GM18951 (cell line): Measurements from ENCODE around the gene NMRK1.

Experiments used
- POLR2A ChIP-seq: IDR thresholded peaks from 4 replicates; pipeline ENCODE4 v1.6.1; 2011; ENCODE audit warnings: mild to moderate bottlenecking; ENCODE audit not compliant: insufficient read length, insufficient read depth; ENCODE audit errors: extremely low read depth
- in situ Hi-C: fragments of 300-500 bp; cut with MboI; formaldehyde crosslinking; loops from one replicate; pipeline ENCODE4 v1.12.0; 2022; ENCODE audit warnings: low sequenced_read_pairs, mixed read lengths, inconsistent platforms; ENCODE audit not compliant: unreplicated experiment

Gene NMRK1

GRCh38 chr9:75112789-75113188 lies 24.8 kb upstream of the NMRK1 start:
- TF ChIP-seq POLR2A, result no peak
- in situ Hi-C loops, result no loop called here

- in situ Hi-C loops, result no loop called here
- no peak for TF ChIP-seq POLR2A
Observed at GRCh38 chr9:75111019-75111622, 23.2 kb upstream of the NMRK1 start.

GRCh38 chr9:75109210-75109839 lies 21.4 kb upstream of the NMRK1 start:
- in situ Hi-C loops, result no loop called here

GRCh38 chr9:75108571-75108970 lies 20.6 kb upstream of the NMRK1 start:
- no peak for TF ChIP-seq POLR2A

More at GRCh38 chr9:75109210-75109839, 21.4 kb upstream of the NMRK1 start:
- no peak for TF ChIP-seq POLR2A

GRCh38 chr9:75106857-75107256 lies 18.9 kb upstream of the NMRK1 start:
- no peak for TF ChIP-seq POLR2A
- in situ Hi-C loops, result no loop called here

More at GRCh38 chr9:75108571-75108970, 20.6 kb upstream of the NMRK1 start:
- in situ Hi-C loops, result no loop called here

GRCh38 chr9:75105841-75106240 lies 17.9 kb upstream of the NMRK1 start:
- TF ChIP-seq POLR2A, result no peak
- in situ Hi-C loops, result no loop called here

GRCh38 chr9:75105019-75105540 lies 17.1 kb upstream of the NMRK1 start:
- in situ Hi-C loops, result no loop called here
- TF ChIP-seq POLR2A, result no peak

GRCh38 chr9:75104607-75105006 lies 16.7 kb upstream of the NMRK1 start:
- no peak for TF ChIP-seq POLR2A
- in situ Hi-C loops, result no loop called here

- TF ChIP-seq POLR2A, result no peak
- in situ Hi-C loops, result no loop called here
Observed at GRCh38 chr9:75102177-75102790, 14.3 kb upstream of the NMRK1 start.

- in situ Hi-C loops, result no loop called here
- no peak for TF ChIP-seq POLR2A
Observed at GRCh38 chr9:75101004-75101588, 13.1 kb upstream of the NMRK1 start.

GRCh38 chr9:75096796-75097195 lies 8.8 kb upstream of the NMRK1 start:
- in situ Hi-C loops, result no loop called here
- TF ChIP-seq POLR2A, result no peak

GRCh38 chr9:75092766-75093165 lies 4.8 kb upstream of the NMRK1 start:
- TF ChIP-seq POLR2A, result no peak
- in situ Hi-C loops, result no loop called here

- no peak for TF ChIP-seq POLR2A
- in situ Hi-C loops, result no loop called here
Observed at GRCh38 chr9:75090579-75090978, 2.6 kb upstream of the NMRK1 start.
